Fibroblast of villous mesenchyme (primary cell): ENCODE measurements around the gene HECTD3. TPM values are rescaled to one million over a fixed set of nuclear protein-coding genes. Genes with fewer than 3 reads are reported as not detected.
"Not testable (repeated sequence)": the region's sequence is repeated elsewhere in the genome, so short reads cannot be mapped to it uniquely, and the experiment has no call there.

Source experiments
- DNase-seq: peaks from one replicate; pipeline ENCODE4 v3.0.0-alpha.2; 2010; ENCODE audit warnings: low read depth
- H3K4me3 ChIP-seq: 2 replicates; pipeline ENCODE4 v1.5.1; 2011; ENCODE audit warnings: low read depth, mild to moderate bottlenecking, low read length
- total RNA-seq: library from RNA; depleted of rRNA; stranded (reverse); fragments of >200 nt; gene quantifications from 2 replicates; pipeline ENCODE4 v1.2.3, GENCODE V29; 2012
- TF ChIP-seq, protein P1 (sequence below): IDR thresholded peaks from 2 replicates; pipeline ENCODE4 v1.5.1; 2012; ENCODE audit warnings: low read depth, mild to moderate bottlenecking, low read length; ENCODE audit not compliant: insufficient read depth

The HECTD3 gene
- total RNA-seq, 1 donor: 20.3 TPM

DNA sequence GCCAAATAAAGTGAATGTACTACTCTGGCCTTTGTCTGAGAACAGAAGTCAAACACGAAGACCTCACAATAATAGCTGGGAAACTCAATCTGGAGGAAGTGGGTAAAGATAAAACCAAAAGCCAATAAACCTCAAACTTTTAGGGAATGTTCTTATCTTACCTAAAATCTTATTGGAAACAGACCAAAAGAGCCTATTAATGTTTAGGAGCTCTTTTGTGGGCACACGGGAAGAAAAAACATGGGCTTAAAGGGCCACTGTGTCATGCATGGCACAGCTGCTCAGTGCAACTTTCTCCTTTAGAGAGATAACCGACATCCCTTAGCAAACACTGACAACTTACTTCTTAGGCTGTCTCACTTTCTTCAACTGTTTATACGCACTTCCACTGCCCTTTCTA is 40.8 kb downstream of the HECTD3 start:
- peak; percentile 90 for DNase-seq
- H3K4me3 ChIP-seq: no peak overlapping the region
- TF ChIP-seq, protein P1, sequence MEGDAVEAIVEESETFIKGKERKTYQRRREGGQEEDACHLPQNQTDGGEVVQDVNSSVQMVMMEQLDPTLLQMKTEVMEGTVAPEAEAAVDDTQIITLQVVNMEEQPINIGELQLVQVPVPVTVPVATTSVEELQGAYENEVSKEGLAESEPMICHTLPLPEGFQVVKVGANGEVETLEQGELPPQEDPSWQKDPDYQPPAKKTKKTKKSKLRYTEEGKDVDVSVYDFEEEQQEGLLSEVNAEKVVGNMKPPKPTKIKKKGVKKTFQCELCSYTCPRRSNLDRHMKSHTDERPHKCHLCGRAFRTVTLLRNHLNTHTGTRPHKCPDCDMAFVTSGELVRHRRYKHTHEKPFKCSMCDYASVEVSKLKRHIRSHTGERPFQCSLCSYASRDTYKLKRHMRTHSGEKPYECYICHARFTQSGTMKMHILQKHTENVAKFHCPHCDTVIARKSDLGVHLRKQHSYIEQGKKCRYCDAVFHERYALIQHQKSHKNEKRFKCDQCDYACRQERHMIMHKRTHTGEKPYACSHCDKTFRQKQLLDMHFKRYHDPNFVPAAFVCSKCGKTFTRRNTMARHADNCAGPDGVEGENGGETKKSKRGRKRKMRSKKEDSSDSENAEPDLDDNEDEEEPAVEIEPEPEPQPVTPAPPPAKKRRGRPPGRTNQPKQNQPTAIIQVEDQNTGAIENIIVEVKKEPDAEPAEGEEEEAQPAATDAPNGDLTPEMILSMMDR: no peak

DNA sequence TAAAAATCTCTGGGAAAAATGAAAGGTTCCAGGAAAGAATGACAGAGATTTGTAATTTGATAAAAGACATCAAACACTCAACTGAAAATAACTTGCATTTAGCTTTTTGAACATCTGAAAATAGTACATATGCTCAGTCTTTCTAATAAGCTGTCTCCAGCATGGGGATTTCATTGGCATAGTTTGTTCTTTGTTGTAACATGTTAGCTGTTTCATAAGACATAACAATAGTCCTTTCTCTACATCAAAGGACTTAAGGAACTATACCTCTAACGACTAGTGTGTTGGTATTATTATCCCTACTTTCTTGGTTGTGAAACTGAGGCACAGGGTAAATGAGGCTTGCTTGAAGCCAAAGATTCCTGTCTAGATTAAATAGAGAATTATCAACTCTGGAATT is 46.7 kb downstream of the HECTD3 start:
- no peak overlapping the region for H3K4me3 ChIP-seq
- TF ChIP-seq, protein P1: no peak
- no peak for DNase-seq

GRCh38 chr1:44962729-44963128 is 48.4 kb downstream of the HECTD3 start:
- no peak overlapping the region for H3K4me3 ChIP-seq
- TF ChIP-seq, protein P1: no peak
- no peak for DNase-seq

DNA sequence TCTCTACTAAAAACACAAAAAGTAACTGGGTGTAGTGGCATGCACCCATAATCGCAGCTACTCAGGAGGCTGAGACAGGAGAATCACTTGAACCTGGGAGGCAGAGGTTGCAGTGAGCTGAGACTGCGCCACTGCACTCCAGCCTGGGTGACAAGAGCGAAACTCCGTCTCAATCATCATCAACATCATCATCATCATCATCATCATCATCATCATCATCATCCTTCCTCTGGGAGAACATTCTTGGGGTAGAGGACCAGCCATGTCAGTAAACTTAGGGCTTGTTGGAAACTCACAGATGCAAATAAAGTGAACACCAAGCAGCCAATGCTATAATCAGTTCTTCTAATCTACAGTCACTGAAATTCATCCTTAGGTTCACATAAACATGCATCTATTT is 49.1 kb downstream of the HECTD3 start:
- DNase-seq, H3K4me3 ChIP-seq: not testable (repeated sequence)

DNA sequence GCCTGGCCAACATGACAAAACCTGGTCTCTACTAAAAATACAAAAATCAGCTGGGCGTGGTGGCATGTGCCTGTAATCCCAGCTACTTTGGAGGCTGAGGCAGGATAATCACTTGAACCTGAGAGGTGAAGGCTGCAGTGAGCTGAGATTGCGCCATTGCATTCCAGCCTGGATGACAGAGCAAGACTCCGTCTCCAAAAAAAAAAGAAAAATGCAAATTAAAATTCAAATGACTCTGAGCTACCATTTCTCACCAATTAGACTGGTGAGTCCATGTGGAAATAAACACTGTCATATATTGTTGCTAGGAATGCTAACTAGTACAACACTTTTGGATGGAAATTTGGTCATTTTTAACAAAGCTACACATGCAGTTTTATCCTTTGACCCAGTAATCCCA is 53.6 kb downstream of the HECTD3 start:
- H3K4me3 ChIP-seq: not testable (repeated sequence)
- DNase-seq: peak; percentile 19

GRCh38 chr1:44956077-44956476 is 55.0 kb downstream of the HECTD3 start:
- DNase-seq, H3K4me3 ChIP-seq: not testable (repeated sequence)

Other genes with a start within 250 kb of the HECTD3 start
- 1,148 and 1,233 TPM in 2 replicates for gene RPS8, start 235.8 kb downstream of the HECTD3 start, total RNA-seq
- gene BEST4, start 223.2 kb downstream of the HECTD3 start, total RNA-seq: not detected in 2 replicates
- gene PLK3, start 210.9 kb downstream of the HECTD3 start, total RNA-seq: 44.0 and 44.5 TPM in 2 replicates
- gene DYNLT4, start 204.0 kb downstream of the HECTD3 start, total RNA-seq: under 0.01 TPM in 1 of 2 replicates, not detected in the other
- gene BTBD19, start 202.8 kb downstream of the HECTD3 start, total RNA-seq: 11.6 and 13.0 TPM in 2 replicates
- gene PTCH2, start 168.1 kb downstream of the HECTD3 start, total RNA-seq: under 0.01 and 0.32 TPM in 2 replicates
- gene EIF2B3, start 24.7 kb downstream of the HECTD3 start, total RNA-seq: 36.7 and 45.3 TPM in 2 replicates
- 136 and 179 TPM in 2 replicates for gene UROD, start 930 bp upstream of the HECTD3 start, total RNA-seq
- 0.43 and 2.3 TPM in 2 replicates for gene ZSWIM5, start 195.3 kb upstream of the HECTD3 start, total RNA-seq